MM.1S (cell line): Measurements from ENCODE around the gene SRY.

Source experiments
- CTCF ChIP-seq: fragments of 300-600 bp; sonication (generic); IDR thresholded peaks from 2 replicates; pipeline ENCODE4 v1.5.1; 2016; ENCODE audit warnings: antibody characterized with exemption, low read length, mixed read lengths
- EZH2 ChIP-seq: fragments of 300-600 bp; sonication (generic); optimal IDR thresholded peaks from 2 replicates; pipeline ENCODE3; 2017; ENCODE audit warnings: low read depth, mild to moderate bottlenecking, antibody characterized with exemption, low read length, mixed read lengths

- TF ChIP-seq CTCF (no peak), EZH2 (no peak)
These were observed 9.6 kb upstream of the SRY start for GRCh38 chrY:2796977-2797523.
